CD4-positive, alpha-beta T cell treated with Interleukin-2 at 100 ng/mL for 4 hours (primary cell): Measurements from ENCODE around the gene FOXA1.

Experiments used
- DNase-seq: peaks from one replicate; pipeline ENCODE4 v3.0.0-alpha.2; 2020; ENCODE audit warnings: low spot score

Gene FOXA1

DNA sequence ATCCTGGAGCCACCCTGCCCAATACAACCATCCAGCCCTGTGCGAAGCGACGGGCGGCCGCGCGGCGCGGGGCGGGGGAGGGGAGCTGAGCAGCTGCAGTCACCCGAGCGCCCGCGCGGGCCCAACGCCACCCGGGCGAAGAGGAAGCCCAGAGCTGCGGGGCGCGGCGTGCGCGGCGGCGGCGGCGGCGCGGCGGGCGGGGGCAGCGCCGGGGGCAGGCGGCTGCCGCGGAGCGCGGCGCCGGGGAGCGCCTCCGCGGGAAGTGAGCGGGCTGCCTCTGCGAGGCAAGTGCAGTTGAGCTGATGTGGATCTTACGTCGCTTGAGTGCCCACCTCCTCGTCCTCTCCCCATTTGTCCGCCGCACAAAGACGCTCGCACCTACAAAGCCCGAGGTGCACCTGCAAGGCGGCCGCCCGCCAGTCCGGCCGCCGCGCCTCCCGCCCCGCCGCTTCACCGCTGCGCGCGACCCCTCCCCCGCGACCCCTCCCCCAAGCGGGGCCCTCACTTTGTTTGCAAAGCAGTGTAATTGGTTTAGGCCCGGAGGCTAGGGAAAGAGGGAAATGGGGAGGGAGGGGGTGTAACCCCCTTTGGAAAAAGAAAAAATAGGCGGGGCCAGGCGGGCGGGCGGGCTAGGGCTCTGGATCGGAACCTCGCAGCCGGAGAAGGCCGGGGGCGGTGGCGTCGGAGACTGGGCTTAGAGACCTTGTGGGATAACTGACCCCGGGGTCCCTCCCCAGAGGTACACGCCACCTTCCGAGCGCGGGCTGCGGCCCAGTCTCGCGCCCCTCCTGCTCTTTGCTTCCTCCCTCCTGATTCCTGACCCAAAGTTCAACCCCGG is at the start of gene FOXA1, which contains the start of gene TTC6:
FOXA1 (minus strand) TSS at position 279 of the 838 bp plus-strand sequence; CDS start at position 2, 277 bp downstream.
TTC6 (plus strand) TSS at position 659 of the 838 bp plus-strand sequence. CDS start 26,436 bp downstream, outside the sequence.
- DNase-seq, result no peak

DNA sequence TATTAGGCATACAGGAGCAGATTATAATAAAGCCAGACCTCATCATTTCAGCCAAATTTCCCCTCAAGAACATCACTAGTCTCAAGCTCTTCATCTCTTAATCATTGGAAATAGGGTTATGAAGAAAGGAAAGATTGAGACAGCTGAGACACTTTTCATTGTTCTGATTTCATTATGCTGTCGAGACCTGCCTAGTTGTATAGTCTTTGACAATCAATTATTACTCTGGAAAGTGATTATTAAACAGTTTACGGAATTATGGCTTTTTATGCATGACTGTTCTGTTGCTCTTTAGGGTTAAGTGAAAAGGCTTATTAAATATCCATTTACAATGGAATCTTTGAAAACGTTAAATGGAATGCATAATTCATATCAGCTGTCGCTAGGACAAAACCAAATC is 48.7 kb upstream of the FOXA1 start:
- DNase-seq, result no peak

DNA sequence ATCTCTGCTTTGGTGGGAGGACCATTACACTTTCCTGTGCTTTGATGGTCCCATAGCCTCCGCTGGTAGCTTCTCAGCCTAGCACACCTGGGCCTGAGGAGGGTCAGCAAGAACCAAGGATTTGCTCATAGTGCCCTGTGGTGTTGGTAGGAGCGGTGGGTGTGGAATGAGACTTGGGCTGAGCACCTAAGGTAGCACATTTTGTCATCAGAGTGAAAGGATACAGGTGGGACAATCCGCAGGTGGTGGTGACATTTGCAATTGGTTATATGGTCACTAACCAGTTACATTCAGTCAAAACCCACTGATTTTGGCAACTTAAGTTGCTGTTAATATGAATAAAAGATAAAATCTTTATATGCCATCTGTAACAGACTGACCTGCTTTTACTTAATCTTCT is 47.1 kb upstream of the FOXA1 start:
- no peak for DNase-seq

DNA sequence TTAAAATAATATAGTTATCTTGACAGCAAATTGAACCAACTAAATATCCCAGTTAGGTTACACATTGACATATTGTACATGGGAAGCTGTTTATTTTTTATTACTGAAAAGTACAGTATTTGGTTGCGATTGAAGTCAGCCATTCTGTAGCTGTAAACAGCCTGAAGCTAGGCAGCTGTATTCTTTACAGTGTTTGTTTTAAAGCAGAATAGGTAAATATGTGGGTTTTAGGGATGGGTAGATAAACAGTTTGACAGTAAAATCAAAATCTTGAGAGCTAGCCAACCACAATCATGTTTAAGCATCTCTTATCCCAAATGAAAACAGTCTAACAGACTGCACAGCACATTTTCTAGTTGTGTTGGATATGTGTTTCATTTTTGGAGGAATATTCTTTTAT is 46.1 kb upstream of the FOXA1 start:
- DNase-seq, result no peak

DNA sequence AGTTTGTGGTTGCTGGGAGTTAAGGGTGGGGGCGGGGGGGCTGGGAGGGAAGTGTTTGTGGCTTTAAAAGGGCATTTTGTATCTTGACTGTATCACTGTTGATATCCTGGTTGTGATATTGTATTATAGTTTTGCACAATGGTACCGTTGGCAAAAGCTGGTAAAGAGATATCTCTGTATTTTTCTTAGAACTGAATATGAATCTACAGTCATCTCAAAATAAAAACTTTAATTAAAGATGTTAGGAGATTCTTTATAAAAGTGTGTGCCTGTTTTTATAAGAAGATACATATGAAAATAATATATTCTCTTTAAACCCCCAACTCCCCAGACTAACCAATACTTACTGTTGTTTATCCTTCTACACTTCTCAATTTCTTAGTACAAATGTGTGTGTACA is 43.5 kb upstream of the FOXA1 start:
- DNase-seq, result no peak

DNA sequence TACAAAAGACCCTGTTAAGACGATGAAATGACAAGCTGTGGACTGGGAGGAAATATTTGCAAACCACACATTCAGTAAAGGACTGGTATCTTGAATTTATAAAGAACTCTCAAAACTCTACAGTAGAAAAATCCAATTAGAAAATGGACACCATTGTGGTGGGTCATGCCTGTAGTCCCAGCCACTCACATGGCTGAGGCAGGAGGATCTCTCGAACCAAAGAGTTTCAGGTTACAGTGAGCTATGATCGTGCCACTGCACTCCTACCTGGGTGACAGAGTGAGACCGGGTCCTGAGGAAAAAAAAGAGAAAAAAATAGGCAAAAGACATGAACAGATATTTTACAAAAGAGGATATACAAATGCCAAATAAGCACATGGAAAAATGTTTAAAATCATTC is 42.3 kb upstream of the FOXA1 start:
- DNase-seq, result no peak

DNA sequence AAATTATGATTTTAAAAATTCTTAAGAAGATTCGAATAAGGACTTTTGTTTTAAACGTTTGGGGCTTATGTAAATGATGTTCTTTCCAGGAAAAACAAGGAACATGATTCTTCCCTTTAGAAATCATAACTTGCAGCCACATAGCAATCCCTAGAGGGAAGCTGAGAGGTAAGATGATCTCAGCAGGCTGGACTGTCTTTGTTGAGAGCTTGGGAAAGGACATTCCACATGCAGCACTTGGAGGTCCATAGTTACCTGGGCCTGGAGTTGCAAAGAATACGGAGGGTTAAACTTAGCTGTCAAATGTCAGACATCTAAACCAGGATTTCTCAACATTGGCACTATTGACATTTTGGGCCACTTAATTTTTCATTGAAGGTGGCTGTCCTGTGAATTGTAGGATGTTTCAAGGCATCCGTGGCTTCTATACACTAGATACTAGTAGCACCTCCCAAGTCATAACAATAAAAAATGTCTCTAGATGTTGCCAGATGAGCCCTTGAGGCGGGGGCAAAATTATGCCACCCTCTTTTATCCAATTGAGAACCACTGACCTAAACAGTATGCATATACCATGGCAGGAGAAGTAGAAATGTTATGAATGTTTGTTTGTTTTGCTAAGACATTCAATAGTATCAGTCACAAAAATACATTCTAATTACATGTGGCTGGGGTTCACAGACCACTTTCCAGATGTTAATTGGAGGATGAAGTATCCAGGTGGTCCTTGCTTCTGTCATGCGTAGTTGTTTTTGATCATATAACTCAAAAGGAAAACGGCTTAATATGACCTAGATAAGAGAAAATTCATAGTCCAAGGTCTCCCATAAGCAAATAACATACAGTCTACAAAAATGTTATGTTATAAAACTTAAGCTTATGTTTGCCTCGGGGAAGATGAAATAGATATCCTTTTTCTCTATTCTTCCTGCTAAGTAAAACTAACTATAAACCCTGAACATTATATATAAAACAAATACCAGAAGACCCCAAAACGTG is 30.8 kb upstream of the FOXA1 start:
- DNase-seq, result no peak

DNA sequence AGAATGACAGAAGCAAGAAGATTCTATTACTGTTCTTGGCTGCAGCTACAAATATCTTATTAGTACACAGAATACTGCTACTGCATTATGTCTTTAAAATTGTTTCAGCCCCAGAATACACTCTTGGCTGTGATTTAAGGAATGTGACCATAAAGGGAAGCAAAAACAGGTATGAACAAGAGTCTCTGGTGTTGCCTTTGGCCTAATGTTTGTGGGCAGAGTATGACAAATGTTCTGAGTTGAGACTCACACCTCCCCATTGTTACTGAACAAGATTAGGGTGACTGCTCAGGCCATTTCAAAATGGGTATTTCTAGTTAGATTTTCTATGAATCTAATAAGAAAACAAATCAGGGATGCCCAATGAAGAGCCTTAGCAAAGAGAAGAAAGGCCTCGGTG is 28.9 kb upstream of the FOXA1 start:
- no peak for DNase-seq

DNA sequence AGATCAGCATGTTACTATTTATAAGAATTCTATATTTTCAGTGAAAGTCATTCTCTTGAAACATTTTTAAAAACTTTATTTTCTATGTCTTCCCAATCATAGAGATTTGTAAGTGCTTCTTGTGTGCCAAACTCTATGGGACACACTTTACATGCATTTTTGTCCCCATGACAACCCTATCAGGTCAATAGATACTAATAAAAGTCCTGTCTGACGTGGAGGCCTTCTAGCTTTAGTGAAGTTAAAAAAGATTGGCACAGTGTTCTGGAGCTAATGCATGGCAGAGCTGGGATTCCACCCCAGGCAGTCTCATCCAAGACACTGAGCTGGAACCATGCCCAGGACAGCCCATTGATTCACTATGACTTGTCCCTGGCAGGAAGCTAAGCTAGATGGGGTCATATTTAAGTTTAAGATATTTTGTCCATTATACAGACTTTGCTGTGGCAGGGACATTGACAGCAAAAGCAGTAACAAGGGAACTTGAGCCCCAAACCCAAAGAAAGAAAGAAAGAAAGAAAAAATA is 28.4 kb upstream of the FOXA1 start:
- DNase-seq, result no peak

DNA sequence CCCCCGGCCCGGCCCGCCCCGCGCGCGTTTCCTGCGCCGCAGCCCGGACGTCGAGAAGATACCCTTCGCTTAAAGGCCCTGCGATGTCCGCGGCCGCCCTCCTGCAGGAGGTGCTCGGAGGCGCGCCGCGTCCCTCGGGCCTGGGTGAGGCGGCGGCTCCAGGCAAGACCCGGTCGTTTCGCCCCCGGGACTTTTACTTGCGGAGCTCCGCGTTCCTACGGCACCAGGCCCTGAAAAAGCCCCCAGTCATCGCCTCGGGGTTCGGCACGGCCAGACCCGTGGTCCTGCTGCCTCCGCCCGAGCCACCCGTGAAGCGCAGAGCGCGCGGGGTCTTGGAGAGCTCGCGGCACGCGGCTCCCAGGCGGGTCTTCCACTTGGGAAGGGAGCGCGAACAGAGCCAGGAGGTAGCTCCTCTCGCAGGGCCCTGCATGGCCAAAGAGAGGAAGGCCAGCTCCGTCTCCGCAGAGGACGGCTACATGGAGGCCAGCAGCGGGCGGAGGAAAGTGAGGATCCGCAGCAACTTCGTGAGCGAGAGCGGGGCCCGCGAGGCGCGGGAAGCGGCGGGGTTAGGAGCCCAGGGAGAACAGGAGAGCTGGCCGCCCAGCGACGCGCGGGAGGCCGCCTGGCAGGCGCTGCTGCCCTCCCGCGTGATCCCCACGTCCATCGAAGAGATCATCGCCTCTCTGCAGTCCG is 27.3 kb upstream of the FOXA1 start:
- DNase-seq, result no peak

DNA sequence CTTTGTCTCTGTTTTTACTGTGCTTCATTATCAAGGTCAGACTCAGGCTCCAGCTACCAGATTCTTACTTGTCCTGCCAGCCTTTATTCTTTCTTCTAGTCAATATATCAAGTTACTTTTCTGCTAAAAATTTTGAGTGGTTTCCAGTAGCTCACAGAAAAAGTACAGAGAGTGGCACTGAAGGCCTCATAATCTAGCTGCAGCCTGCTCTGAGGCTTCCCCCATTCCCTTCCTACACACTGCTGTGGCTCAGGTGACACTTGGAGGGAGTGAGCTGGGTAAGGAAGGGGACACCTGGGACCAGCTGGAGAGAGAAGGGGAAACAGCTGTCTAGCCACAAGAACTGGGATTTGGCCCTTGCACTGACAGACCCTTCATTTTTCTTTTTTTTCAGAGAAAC is 25.8 kb upstream of the FOXA1 start:
- DNase-seq, result no peak

DNA sequence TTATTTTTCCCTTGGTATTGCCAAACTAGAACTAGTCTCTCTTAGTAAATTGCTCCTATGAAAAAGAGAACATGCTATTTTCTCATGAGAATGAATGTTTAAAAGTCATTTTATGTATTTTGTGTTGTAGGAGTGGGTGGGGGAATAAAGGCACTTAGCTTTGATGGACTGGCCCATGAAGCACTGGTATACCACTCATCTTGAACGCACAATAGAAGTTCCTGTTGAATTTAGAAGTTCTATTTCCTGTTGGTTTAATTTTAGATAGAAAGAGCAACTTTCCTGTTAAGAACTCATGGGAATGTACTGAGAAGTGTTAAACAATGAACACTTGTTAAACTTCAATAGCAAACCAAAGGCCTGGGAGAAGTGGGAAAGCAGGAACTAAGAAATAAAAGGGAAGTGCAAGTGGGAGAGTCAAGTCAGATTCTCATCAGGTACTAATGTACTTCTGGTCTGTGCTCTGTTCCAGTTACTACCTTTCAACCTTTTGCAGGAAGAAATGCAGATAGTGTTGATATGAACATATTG is 23.5 kb upstream of the FOXA1 start:
- no peak for DNase-seq

DNA sequence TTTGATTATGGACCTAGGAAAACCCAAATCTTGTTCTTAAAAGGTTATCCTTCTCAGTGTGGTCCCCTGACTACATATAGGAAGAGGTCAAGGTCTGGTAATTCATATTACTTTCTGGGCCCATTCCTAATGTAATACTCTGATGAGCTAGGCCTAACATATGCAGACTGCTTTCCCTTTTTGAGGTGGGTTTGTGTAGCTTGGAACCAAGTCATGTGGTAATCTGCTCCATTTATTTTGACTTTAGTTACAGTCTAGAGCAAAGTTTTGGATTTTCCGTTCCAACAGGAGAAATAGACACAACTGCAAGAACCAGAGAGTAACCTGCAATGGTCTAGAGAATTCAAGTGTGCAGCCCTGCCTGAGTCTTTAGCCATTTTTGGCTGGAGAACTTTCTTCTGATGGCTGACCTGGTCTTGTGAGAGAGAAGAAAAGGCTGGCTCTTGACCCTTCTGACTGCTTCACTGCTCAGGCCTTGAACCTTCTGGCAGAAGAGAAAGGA is 22.9 kb upstream of the FOXA1 start:
- DNase-seq, result no peak

DNA sequence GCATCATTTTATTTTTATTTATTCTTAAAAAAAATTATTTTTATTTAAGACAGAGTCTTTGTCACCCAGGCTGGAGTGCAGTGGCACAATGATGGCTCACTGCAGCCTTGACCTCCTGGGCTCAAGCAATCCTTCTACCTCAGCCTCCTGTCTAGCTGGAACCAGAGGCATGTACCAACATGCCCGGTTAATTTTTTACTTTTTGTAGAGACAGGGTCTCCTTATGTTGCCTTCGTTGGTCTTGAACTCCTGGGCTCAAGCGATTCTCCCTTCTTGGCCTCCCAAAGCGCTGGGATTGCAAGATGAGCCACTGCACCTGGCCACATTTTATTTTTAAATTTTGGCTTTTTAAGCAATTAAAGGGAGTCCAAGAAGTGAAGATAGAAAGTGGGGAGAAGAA is 21.8 kb upstream of the FOXA1 start:
- DNase-seq, result no peak

DNA sequence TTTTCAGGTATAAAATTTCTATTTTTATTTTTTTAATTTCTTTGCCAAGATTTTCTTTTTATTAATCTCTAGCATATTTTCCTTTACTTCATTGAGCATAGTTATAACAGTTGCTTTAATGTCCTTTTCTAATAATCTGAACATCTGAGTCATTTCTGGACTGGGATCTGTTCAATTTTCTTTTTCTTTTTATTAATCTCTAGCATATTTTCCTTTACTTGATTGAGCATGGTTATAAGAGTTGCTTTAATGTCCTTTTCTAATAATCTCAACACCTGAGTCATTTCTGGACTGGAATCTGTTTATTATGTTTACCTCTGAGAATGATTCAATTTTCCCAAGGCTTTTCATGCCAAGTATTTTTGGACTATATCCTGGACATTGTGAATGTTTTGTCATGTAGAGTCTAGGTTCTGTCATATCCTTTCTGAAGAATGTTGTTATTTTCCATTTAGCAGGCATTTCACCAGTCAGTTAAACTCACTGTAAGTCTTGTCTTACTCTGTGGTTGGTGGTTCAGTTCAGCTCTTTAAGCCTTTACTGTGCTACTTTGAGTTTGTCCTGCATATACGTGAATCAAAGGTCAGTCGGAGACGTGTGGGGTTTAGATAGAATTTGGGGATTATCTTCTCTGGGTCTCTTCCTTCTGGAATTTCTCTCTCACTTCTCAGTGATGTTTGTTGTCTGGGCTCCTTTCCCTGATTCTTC is 20.7 kb upstream of the FOXA1 start:
- no peak for DNase-seq

DNA sequence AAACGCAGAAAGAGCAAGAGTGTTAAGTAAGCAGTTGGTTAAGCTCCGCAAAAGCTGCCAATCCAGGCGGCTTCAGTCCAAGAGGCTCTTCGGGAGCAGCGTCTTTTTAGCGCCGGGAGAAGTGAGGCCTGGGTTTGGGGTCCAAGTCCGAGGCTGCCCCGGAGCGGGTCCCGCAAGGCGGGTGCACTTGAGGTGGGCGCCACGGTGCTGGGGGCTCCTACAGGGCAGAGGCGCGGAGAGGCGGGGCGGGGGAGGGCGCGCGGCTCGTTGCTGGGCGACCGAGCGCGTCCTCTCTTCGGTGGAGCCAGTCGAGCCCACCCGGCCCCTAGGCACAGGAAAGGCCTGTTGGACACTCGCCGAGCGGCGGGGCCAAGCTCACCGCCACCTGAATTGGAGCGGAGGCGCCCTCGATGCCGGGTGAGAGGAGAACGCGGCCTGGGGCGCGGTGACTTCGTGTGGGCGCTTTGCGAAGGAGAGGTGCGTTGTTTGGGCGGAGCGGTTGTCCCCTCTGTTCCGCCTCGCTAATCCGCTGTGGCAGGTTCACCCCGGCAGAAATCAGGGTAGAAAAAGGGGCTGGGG is 16.0 kb upstream of the FOXA1 start:
- DNase-seq, result no peak

DNA sequence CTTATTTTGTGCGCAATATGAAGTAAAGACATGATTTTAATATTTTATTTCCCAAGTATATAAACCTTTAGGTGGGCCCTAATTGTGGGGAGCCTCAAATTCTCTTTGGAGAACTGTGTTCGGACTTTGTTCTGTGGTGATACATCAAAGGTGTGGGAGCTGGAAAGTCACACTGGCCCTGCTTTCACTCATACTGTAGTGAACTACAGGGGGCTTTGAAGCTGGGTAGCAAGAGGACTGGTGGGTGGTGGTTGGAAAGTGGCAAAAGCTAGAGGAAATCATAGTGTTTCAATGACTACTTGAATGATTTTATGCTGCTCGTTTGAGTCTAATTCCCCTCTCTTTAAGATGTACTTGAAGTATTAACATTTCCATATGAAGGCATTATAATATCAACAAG is 13.6 kb upstream of the FOXA1 start:
- DNase-seq, result no peak

DNA sequence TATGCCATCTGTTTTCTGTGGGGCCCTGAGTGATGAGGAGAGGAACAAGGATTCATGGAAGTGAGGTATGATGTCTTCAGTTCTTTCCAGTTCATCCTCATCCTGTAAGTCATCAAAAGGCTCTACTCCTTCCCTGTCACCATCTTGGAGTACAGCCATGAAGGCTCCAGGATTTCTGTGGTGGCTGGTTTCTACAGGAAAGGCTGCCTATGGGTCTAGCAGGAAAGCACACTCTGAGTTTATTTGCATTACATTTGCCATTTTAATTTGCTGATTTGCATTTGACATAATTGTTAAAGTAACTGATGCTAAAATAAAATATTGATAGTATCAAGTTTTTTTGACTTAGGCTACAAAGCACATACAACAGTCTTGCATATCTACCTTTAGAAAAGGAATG is 11.6 kb upstream of the FOXA1 start:
- DNase-seq, result no peak

DNA sequence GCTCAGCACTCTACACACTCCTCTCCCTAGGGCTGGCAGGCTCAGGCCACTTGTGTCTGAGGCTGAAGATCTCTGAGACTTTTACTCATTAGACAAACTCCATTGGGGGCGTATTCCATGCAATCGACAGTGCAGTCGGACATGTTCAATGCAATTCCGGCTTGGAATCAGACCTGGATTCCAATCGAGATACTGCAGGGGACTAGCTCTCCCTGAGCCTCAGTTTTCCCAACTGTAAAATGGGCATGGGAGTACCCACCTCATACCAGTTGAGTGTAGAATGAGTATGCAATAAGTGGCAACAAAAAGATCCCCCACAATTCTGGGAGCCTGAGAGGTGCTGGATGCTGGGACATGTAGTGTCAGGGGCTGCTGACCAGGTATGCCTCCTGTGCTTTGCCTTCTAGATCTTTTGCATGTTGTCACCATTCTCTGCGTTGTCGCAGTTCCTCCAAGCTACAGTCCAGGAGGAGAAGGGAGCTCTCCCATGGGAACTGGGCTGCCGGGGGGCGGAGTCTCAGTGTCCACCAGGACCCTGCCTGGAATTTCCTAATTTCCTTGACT is 8.7 kb upstream of the FOXA1 start:
- DNase-seq, result no peak
